Muscle layer of duodenum (tissue), 2 donors: ENCODE results near the gene NFE2.

Experiments used
- H3K27ac ChIP-seq: one replicate; pipeline ENCODE4 v1.7.0; 2013; ENCODE audit warnings: mild to moderate bottlenecking, low read length
- H3K27me3 ChIP-seq: one replicate; pipeline ENCODE4 v1.7.0; 2013; ENCODE audit warnings: low read depth, mild to moderate bottlenecking, control low read depth, low read length
- H3K36me3 ChIP-seq, 2 donors: one replicate each; pipeline ENCODE4 v1.7.0; 2013; ENCODE audit warnings: low read length in 2 of 2, control low read depth in 1 of 2, mild to moderate bottlenecking in 1 of 2; ENCODE audit not compliant: insufficient read depth in 2 of 2, control insufficient read depth in 1 of 2
- H3K4me1 ChIP-seq, 2 donors: one replicate each; pipeline ENCODE4 v1.7.0; 2013; ENCODE audit warnings: low read length in 2 of 2, mild to moderate bottlenecking in 2 of 2, control low read depth in 1 of 2, moderate library complexity in 1 of 2; ENCODE audit not compliant: insufficient read depth in 2 of 2, control insufficient read depth in 1 of 2
- H3K4me3 ChIP-seq, 2 donors: one replicate each; pipeline ENCODE4 v1.7.0; 2013; ENCODE audit warnings: low read length in 2 of 2, low read depth in 1 of 2, mild to moderate bottlenecking in 1 of 2
- H3K9me3 ChIP-seq, 2 donors: one replicate each; pipeline ENCODE4 v1.7.0; 2013; ENCODE audit warnings: low read length in 2 of 2, control low read depth in 1 of 2, mild to moderate bottlenecking in 1 of 2; ENCODE audit not compliant: control insufficient read depth in 1 of 2
- donor health status: healthy.

The NFE2 gene

DNA sequence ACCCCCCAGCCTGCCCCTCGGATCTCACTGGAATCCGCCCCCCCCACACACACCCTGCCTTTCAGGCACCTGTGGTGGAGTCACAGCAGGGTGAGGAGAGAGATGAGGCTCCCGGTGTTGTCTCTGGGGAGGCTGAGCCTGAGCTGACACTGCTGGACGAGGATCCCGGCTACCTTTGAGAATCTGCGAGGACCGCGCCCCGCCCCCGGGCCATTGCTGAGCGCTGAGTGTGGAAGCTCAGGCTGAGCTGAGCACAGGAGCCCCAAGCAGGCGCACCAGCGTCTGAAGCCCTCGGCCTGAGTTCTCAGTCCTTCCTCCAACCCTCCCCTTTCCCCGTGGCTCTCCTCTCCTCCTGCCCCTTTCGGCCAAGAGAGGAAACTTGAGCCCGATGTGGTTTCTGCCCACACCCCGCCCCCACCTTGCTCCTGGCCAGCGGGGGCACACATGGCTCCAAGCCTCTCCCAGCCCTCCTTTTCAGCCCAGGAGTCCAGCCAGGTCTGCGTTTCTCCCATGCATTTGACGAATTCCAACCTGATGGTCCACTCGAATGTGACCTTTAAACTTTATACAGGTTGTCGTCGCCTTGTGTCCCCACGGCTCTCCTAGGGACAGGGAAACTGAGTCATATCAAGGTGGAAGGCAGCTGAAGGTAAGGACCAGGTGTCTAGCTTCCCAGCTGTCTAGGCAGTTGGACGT lies at the start of gene NFE2:
TSS of gene NFE2 (minus strand) at position 284 of the 696 bp plus-strand sequence. CDS start 5,767 bp downstream, outside the sequence.
- Histone ChIP-seq H3K4me1 (peaks cover 0 to 6% of the 10 kb centered on the region in 2 donors), H3K27ac (no peak within 1 kb of the TSS), H3K4me3 (peak within 1 kb of the TSS; percentile 15 to 39), H3K9me3 (no peaks in the 10 kb centered on the region), H3K27me3 (peaks cover 7% of the 10 kb centered on the region), H3K36me3 (no peaks in the 10 kb centered on the region)

DNA sequence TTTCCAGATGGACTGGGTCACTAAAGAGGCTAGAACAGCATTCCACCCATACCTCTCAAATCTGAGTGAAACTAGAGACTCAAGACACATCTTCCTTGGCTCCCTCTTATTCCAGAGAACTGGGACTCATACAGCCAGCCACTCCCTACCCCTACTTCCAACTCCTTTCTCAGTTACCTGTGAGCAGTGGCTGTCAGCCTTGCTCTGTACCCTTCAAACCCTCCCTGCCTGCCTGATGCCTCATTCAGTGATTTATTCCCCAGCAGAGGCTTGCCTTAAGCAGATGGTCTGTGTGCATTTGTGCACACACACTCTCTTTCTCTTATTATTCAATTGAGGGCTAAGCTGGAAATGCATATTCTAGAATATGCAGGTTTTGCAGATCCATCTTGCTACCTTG lies 48.9 kb upstream of the NFE2 start:
- peaks cover 47 to 53% of the 10 kb centered on the region in 2 donors for H3K36me3 ChIP-seq
- H3K27ac ChIP-seq = no peak overlapping the region

DNA sequence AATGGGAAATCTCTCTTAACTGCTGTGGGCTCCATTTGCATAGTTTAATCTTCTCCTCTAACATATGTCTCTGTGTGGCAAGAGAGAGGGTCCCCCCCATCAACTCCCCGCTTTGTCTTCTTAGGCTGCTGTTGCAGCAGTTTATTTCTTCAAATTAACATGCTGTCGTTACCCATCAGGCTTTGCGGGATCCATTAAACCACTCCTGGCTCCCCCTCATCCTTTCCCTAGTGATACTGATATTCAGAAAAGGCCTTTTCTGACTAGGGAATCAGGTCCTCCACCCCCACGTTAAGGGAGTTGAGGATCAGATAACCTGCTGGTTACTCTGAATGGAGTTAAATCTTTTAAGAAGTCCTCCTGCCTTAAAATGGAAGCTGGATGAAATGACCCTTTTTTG lies 48.2 kb upstream of the NFE2 start:
- Histone ChIP-seq H3K9me3 (no peaks in the 10 kb centered on the region), H3K4me1 (peaks cover 14 to 27% of the 10 kb centered on the region in 2 donors), H3K36me3 (peaks cover 47 to 54% of the 10 kb centered on the region in 2 donors), H3K27me3 (no peaks in the 10 kb centered on the region), H3K4me3 (no peak overlapping the region), H3K27ac (no peak overlapping the region)

More for the DNA sequence above, 48.9 kb upstream of the NFE2 start:
- no peak overlapping the region for H3K4me3 ChIP-seq
- no peaks in the 10 kb centered on the region for H3K9me3 ChIP-seq
- H3K4me1 ChIP-seq = peaks cover 14 to 27% of the 10 kb centered on the region in 2 donors
- no peaks in the 10 kb centered on the region for H3K27me3 ChIP-seq

DNA sequence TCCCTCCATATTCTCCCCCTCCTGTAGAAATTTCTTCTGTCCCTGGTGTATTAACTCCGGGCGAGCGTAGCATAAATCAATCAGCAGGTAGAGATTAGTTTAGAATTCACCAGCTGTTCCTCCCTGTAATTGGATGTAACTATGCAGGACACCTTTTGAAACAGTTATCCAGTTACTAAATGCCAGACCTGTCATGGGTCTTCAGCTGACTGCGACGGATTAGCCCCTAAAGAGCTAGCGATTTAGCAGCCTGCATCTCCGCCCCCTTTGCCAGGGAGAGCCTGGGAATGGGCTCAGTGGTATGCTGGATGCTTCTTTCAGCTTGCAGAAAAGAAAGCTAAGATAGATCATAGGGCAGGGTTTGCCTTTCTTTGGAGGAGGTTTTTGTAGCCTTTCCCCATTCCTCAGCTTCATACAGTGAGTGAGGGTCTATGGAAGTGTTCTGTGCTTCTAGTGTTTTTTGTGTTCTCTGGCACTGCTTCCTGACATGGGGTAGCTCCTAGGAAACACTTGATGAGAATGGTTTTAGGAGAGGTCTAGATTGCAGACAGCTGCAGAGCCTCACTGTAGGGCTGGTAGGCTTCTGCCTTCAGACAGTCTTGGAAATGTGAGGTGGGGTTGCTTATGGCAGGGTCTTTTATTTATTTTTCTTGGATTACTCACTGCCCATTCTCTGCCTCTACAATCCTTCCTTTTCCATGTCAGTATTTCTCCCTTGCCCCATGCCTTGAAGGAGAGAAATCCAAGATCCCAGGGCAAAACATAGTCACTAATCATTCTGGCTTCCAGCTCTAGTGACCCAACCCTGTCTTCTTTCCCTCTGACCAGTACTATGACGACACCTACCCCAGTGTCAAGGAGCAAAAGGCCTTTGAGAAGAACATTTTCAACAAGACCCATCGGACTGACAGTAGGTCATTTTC lies 40.8 kb upstream of the NFE2 start:
- Histone ChIP-seq H3K9me3 (no peaks in the 10 kb centered on the region), H3K27ac (no peak overlapping the region), H3K27me3 (no peaks in the 10 kb centered on the region), H3K36me3 (peaks cover 26 to 45% of the 10 kb centered on the region in 2 donors), H3K4me3 (no peak overlapping the region), H3K4me1 (peaks cover 15 to 35% of the 10 kb centered on the region in 2 donors)

DNA sequence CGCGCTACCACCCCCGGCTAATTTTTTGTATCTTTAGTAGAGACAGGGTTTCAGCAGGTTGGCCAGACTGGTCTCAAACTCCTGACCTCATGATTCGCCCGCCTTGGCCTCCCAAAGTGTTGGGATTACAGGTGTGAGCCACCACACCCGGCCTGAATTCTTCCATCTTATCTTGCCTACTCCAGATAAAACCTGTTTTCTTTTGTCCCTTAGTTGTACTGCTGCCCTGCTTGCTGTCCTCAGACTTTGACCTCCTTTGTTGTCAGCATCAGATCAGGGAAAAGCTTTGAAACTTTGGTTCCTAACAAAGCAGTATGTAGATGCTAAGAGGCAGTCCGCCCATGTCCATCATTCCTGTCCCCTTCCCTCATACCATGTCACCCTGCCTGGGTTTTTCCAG lies 40.0 kb upstream of the NFE2 start:
- Histone ChIP-seq H3K4me3 (no peak overlapping the region), H3K4me1 (peaks cover 15 to 35% of the 10 kb centered on the region in 2 donors), H3K27me3 (no peaks in the 10 kb centered on the region), H3K27ac (no peak overlapping the region), H3K36me3 (peaks cover 26 to 44% of the 10 kb centered on the region in 2 donors), H3K9me3 (no peaks in the 10 kb centered on the region)

DNA sequence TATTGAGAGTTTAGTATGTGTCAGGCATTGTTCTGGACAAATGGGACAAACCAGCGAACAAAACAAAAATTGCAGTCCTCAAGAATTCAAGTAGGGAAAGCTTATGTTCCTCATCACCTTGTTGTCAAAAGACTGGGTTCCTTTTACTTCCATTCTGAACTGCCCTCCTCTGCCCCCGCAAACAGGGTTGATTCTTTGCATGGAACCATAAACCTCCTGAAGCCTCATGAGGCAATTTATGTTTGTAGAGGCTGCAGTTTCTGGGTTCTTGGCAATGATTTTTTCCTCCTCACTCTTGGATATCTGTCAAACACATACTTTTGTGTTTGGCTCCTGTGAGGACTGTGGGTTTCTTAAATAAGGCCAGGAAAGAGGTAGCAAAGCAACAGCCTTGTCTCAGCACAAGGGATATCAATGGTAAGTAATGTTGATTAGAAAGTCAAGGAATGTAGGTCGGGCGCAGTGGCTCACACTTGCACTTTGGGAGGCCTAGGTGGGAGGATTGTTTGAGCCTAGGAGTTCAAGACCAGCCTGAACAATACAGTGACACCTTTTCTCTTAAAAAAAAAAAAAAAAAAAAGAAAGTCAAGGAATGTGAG lies 38.0 kb upstream of the NFE2 start:
- Histone ChIP-seq H3K4me3 (no peak overlapping the region), H3K27me3 (no peaks in the 10 kb centered on the region), H3K9me3 (no peaks in the 10 kb centered on the region), H3K4me1 (peaks cover 15 to 35% of the 10 kb centered on the region in 2 donors), H3K36me3 (peaks cover 22 to 31% of the 10 kb centered on the region in 2 donors), H3K27ac (peak overlapping the region; percentile 56)

DNA sequence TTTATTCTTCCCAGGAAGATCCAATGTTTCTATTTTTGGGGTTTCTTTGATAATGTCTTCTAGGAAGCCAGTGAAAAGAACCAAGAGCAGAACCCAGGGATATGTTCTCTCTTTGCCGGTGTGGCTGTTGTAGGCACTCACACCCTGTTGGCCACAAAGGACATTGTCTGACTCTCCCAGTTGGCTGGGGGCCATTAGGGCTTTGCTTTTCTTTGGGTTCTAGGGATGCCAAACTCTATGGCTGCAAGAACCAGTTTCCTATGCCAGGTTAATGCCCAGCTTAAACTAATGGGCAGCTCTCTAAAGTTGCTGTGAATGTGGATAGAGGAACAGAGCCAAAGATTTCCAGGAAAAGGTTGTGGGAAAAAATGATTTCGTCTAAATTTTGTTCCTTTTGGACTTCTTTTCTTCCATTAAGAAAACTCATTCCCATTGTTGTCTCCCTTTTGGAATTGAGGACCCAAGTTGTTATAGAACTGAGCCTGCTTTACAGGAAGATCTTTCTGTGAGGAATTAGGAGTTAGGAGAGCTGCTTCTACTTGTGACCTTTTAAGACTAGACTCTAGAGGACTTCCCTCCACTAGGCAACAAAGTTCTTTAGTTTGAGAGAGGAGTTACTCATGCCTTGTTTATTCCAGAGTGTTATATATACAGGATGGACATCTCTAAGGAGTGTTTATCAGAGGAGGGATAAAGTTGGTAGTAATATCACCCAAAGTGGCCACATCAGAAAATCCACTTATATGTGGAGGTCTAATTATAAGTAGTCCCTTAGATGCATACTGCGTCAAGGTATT lies 37.2 kb upstream of the NFE2 start:
- no peaks in the 10 kb centered on the region for H3K9me3 ChIP-seq
- H3K4me1 ChIP-seq = peaks cover 15 to 35% of the 10 kb centered on the region in 2 donors
- H3K27me3 ChIP-seq = no peaks in the 10 kb centered on the region
- peaks cover 14 to 24% of the 10 kb centered on the region in 2 donors for H3K36me3 ChIP-seq
- H3K27ac ChIP-seq = peak overlapping the region; percentile 56
- H3K4me3 ChIP-seq = no peak overlapping the region

DNA sequence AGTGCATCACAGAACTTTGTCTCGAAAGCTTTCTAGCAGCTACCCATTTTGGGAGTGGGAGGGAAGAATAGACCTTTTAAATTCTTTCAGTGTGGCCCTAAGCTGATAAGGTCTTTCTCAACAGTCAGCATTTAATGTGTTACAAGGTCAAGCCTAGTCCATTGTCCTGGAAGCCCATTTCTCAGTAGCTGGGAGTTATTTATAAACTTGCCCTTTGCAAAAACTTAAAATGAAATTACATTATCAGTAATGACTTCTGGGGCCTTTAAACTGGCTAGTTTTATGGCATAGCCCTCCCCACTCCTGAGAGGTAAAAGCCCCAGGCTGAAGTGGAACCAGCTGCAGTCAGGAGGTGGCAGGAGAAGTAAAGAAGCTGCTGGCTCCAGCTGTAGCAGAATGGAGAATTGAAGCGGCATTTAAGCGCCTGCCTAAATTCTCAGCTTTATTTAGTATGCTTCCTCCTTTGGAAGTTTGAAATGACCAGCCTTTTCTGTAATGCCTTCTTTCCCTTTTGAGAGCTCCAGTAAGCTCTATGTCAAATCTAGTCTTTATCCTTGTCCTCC lies 36.5 kb upstream of the NFE2 start:
- H3K36me3 ChIP-seq = peaks cover 11 to 19% of the 10 kb centered on the region in 2 donors
- H3K27ac ChIP-seq = peak overlapping the region; percentile 56
- no peaks in the 10 kb centered on the region for H3K27me3 ChIP-seq
- peaks cover 15 to 36% of the 10 kb centered on the region in 2 donors for H3K4me1 ChIP-seq
- no peaks in the 10 kb centered on the region for H3K9me3 ChIP-seq
- no peak overlapping the region for H3K4me3 ChIP-seq

DNA sequence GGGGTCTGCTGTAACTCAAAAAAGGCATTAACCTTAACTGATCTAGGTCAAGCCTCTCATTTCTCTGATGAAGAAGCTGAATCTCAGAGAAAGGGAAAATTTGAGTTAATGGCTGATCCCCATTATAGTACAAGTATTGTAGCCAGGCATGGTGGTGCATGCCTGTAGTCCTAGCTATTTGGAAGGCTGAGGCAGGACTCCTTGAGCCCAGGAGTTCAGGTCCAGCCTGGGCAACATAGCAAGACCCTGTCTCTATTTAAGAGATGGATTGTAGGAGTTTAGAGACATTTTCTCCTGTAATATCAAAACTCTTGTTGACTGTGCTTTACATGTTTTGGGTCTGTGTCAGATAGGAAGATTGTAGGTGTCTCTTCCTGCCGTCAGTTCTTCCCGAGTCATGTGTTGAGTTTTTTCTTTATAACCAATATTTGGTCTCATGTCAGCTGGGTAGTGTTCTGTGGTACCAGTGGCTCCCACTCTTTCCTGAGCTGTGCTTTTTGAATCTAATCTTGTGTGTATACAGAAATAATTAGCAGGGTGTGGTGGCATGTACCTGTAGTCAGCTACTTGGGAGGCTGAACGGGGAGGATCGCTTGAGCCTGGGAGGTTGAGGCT lies 32.7 kb upstream of the NFE2 start:
- Histone ChIP-seq H3K4me1 (peaks cover 23 to 53% of the 10 kb centered on the region in 2 donors), H3K4me3 (no peak overlapping the region), H3K27ac (no peak overlapping the region), H3K27me3 (no peaks in the 10 kb centered on the region), H3K36me3 (peaks cover 6 to 8% of the 10 kb centered on the region in 2 donors), H3K9me3 (no peaks in the 10 kb centered on the region)

DNA sequence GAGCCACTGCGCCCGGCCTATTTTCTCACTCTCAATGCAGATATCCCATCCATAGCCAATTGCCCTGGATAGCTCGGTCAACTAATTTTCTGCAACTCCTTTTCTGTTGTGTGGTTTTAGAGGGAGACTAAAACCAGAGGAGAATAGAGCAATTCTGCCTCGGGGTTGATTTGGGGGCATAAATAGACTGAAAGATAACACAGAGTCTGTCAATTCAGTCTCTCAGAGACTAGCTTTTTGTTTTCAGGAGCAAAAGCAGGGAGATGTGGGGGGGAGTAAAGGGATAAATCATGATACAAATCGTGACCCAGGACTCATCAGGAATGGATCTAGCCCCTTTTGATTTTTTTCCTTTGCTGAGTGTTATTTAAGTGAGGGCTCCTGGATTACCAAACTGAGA lies 30.6 kb upstream of the NFE2 start:
- Histone ChIP-seq H3K9me3 (no peaks in the 10 kb centered on the region), H3K27me3 (no peaks in the 10 kb centered on the region), H3K36me3 (peaks cover 6 to 8% of the 10 kb centered on the region in 2 donors), H3K4me3 (no peak overlapping the region), H3K4me1 (peaks cover 15 to 46% of the 10 kb centered on the region in 2 donors), H3K27ac (no peak overlapping the region)
